ENCODE measurements around the gene DYNLT2. TPM values are rescaled to one million over a fixed set of nuclear protein-coding genes. Genes with fewer than 3 reads are reported as not detected.
A peak's percentile ranks its signal among the peaks of the same experiment; 100 is the strongest.

The DYNLT2 gene
- total RNA-seq, 1 experiment from 2014 or later: 1.7 TPM

DNA sequence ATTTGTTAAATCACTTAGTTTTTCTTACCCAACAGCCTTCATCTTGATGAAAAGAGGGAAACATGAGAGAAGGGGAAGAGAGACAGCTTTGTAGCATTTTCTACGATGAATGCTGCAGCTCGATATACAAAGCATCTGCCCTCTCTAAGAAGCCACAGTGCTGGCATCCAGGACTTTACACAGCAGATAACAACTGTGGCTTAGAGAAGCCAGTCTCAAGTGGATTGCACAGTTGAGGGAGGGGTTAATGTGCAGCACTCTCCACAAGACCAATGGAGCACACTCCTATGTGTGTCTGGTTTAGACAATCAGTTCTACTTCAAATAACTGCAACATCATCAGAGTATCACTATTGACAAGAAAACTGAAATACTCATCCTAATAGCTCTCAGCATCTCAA lies 43.6 kb downstream of the DYNLT2 start (continued):
- TF ChIP-seq JUN (CRISPR knock-in tag; IDR thresholded peaks at IDR 0.05) (no peak), RORB (CRISPR knock-in tag; IDR thresholded peaks at IDR 0.05) (no peak), NFATC4 (CRISPR knock-in tag; IDR thresholded peaks at IDR 0.05) (no peak)

DNA sequence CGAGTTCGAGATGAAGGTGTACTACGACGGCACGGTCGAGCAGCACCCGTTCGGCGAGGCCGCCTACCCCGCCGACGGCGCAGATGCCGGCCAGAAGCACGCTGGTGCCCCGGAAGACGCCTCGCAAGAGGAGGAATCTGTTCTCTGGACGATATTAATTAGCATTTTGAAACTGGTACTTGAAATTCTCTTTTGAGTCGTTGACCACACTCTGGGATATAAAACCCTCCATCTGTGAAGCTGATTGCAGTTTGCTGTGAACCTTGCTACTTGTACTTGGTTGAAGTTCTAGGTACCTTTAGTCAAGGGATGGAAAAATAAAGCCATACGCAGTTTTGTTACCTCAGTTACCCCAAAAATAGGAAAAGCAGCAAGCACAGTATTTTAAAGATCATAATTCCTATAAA lies 48.5 kb downstream of the DYNLT2 start:
- H3K36me3 Mint-ChIP-seq: peaks cover 14% of the 10 kb centered on the region
- peak; percentile 5; the same call in 1 of the 2 replicates for ATAC-seq

More for the DNA sequence above, 48.5 kb downstream of the DYNLT2 start:
- DNase-seq (ENCODE audit: low spot score): no peak
- Mint-ChIP-seq H3K27ac (peak overlapping the region; percentile 93), H3K27me3 (ENCODE audit: low read depth) (no peaks in the 10 kb centered on the region), H3K4me1 (peaks cover 29% of the 10 kb centered on the region), H3K9me3 (0 out of 2 replicates have a peak, but pooled peaks cover under 1% of the 10 kb centered on the region), H3K4me3 (peak overlapping the region; percentile 85)
- POLR2A ChIA-PET: interaction anchor here (1.0 to 3.8 kb wide), 4 partner anchors 17 to 49 kb away, joined by 3 to 14 read pairs (median 4); partner anchors contain the start of genes DYNLT2, ERMARD and PHF10
- no peak for TF ChIP-seq SOX15 (CRISPR knock-in tag; IDR thresholded peaks at IDR 0.05)
- no peak for TF ChIP-seq NR2C2 (CRISPR knock-in tag; IDR thresholded peaks at IDR 0.05)
- TF ChIP-seq JUN (CRISPR knock-in tag; IDR thresholded peaks at IDR 0.05): peak; percentile 14; the same call in 1 of the 2 replicates
- TF ChIP-seq, protein P1, sequence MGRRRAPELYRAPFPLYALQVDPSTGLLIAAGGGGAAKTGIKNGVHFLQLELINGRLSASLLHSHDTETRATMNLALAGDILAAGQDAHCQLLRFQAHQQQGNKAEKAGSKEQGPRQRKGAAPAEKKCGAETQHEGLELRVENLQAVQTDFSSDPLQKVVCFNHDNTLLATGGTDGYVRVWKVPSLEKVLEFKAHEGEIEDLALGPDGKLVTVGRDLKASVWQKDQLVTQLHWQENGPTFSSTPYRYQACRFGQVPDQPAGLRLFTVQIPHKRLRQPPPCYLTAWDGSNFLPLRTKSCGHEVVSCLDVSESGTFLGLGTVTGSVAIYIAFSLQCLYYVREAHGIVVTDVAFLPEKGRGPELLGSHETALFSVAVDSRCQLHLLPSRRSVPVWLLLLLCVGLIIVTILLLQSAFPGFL (CRISPR knock-in tag; IDR thresholded peaks at IDR 0.05; ENCODE audit: borderline replicate concordance): 0 out of 2 replicates have a peak, but pooled peaks have one; percentile 1
- TF ChIP-seq ZBTB21 (CRISPR knock-in tag; IDR thresholded peaks at IDR 0.05; ENCODE audit: borderline replicate concordance): no peak
- no peak for TF ChIP-seq HMGA2 (CRISPR knock-in tag; IDR thresholded peaks at IDR 0.05)
- no peak for TF ChIP-seq CREM (CRISPR knock-in tag; IDR thresholded peaks at IDR 0.05)
- TF ChIP-seq FOXK1 (CRISPR knock-in tag; IDR thresholded peaks at IDR 0.05): no peak
- TF ChIP-seq, protein P2, sequence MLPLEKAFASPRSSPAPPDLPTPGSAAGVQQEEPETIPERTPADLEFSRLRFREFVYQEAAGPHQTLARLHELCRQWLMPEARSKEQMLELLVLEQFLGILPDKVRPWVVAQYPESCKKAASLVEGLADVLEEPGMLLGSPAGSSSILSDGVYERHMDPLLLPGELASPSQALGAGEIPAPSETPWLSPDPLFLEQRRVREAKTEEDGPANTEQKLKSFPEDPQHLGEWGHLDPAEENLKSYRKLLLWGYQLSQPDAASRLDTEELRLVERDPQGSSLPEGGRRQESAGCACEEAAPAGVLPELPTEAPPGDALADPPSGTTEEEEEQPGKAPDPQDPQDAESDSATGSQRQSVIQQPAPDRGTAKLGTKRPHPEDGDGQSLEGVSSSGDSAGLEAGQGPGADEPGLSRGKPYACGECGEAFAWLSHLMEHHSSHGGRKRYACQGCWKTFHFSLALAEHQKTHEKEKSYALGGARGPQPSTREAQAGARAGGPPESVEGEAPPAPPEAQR (CRISPR knock-in tag; IDR thresholded peaks at IDR 0.05): no peak
- TF ChIP-seq NFYB (CRISPR knock-in tag; conservative IDR thresholded peaks at IDR 0.05; ENCODE audit: low read depth): no peak
- no peak for TF ChIP-seq MXD4 (CRISPR knock-in tag; IDR thresholded peaks at IDR 0.05; ENCODE audit: borderline replicate concordance)
- no peak for TF ChIP-seq SMAD4 (CRISPR knock-in tag; IDR thresholded peaks at IDR 0.05)
- TF ChIP-seq ZNF263 (CRISPR knock-in tag; IDR thresholded peaks at IDR 0.05; ENCODE audit: low read depth): no peak
- peak; percentile 36; the same call in 1 of the 2 replicates for TF ChIP-seq GABPB1 (CRISPR knock-in tag; IDR thresholded peaks at IDR 0.05)
- TF ChIP-seq, protein P3, sequence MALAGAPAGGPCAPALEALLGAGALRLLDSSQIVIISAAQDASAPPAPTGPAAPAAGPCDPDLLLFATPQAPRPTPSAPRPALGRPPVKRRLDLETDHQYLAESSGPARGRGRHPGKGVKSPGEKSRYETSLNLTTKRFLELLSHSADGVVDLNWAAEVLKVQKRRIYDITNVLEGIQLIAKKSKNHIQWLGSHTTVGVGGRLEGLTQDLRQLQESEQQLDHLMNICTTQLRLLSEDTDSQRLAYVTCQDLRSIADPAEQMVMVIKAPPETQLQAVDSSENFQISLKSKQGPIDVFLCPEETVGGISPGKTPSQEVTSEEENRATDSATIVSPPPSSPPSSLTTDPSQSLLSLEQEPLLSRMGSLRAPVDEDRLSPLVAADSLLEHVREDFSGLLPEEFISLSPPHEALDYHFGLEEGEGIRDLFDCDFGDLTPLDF (CRISPR knock-in tag; IDR thresholded peaks at IDR 0.05): no peak
- TF ChIP-seq, protein P4, sequence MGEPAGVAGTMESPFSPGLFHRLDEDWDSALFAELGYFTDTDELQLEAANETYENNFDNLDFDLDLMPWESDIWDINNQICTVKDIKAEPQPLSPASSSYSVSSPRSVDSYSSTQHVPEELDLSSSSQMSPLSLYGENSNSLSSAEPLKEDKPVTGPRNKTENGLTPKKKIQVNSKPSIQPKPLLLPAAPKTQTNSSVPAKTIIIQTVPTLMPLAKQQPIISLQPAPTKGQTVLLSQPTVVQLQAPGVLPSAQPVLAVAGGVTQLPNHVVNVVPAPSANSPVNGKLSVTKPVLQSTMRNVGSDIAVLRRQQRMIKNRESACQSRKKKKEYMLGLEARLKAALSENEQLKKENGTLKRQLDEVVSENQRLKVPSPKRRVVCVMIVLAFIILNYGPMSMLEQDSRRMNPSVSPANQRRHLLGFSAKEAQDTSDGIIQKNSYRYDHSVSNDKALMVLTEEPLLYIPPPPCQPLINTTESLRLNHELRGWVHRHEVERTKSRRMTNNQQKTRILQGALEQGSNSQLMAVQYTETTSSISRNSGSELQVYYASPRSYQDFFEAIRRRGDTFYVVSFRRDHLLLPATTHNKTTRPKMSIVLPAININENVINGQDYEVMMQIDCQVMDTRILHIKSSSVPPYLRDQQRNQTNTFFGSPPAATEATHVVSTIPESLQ (CRISPR knock-in tag; IDR thresholded peaks at IDR 0.05): no peak
- TF ChIP-seq RELA (CRISPR knock-in tag; IDR thresholded peaks at IDR 0.05; ENCODE audit: borderline replicate concordance): no peak
- no peak for TF ChIP-seq TEAD1 (CRISPR knock-in tag; IDR thresholded peaks at IDR 0.05)
- TF ChIP-seq ATF1 (CRISPR knock-in tag; IDR thresholded peaks at IDR 0.05): no peak
- TF ChIP-seq, protein P5, sequence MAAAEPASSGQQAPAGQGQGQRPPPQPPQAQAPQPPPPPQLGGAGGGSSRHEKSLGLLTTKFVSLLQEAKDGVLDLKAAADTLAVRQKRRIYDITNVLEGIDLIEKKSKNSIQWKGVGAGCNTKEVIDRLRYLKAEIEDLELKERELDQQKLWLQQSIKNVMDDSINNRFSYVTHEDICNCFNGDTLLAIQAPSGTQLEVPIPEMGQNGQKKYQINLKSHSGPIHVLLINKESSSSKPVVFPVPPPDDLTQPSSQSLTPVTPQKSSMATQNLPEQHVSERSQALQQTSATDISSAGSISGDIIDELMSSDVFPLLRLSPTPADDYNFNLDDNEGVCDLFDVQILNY (CRISPR knock-in tag; IDR thresholded peaks at IDR 0.05): no peak
- no peak for TF ChIP-seq ZNF121 (CRISPR knock-in tag; IDR thresholded peaks at IDR 0.05)
- no peak for TF ChIP-seq RORB (CRISPR knock-in tag; IDR thresholded peaks at IDR 0.05)
- CTCF ChIA-PET: interaction anchor here (1.4 kb wide), 1 partner anchor 22 kb away, joined by 3 read pairs; no protein-coding TSS in a partner anchor
